GM18861 (cell line): ENCODE results near the gene PLCG1.

Source experiments
- ATAC-seq: cut with Tn5 transposase; IDR thresholded peaks from one replicate; pipeline ENCODE4 v1.9.1; 2021; ENCODE audit not compliant: unreplicated experiment

PLCG1 gene

DNA sequence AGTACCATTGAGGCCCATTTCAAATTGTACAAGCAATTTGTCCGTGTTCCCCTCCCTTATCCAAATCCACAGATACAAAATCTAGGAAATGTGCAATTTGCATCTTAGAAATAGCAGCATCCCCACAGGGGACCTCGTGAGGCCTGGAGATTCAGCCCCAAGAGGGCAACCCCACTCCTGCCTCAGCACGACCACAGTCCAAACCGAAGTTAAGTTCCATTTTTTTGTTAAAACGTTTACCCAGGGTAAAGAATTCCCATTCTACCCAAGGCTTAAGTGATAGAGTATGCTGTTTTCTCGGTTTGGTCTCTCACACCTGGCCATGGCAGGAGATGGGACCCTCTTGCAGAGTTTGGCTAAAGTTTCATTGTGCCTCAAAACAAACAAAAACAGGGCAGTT lies 41.2 kb downstream of the PLCG1 start:
- ATAC-seq, result no peak

DNA sequence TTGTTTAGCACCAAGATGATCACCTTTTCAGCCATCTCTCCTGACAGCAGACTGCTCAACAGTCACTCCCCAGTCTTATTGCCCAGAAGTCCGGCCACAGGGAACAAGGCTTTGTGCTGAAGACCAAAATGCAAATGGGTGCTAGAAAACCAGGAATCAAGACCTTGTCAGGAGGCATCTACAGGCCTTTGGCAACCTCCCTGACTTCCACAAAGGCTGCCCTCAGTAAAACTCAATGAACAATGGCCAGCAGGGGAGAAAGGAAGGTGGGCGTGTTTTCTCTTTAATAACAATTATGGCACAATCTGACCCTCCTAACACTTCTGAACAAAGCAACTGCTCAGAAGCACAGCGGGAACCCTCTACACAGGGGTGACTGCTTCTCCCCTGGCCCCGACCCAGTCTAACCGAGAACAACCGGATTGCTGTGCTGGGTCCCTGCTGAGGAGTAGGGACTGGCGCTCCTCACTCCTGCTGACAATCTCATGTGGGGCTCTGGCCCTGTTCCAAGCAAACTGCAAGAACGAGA lies 41.6 kb downstream of the PLCG1 start:
- ATAC-seq, result no peak

DNA sequence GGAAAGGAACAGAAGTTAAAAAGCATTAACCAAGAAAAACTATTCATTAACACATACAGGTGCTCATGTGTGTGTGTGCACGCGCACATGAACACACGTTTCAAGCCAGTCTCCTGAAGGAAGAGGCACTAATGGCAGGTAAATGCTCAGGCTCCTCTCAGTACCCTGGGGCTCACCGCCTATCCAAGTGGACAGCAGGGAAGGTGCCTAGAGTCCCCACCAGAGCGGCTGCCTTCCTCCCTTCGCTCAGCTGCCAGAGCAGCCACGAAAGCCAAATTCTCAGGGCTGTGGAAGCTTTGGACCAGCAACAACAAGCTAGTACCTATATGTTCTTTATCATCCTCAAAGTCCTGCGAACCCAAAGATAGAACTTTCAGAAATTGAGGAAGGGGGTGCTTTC lies 42.6 kb downstream of the PLCG1 start:
- no peak for ATAC-seq

DNA sequence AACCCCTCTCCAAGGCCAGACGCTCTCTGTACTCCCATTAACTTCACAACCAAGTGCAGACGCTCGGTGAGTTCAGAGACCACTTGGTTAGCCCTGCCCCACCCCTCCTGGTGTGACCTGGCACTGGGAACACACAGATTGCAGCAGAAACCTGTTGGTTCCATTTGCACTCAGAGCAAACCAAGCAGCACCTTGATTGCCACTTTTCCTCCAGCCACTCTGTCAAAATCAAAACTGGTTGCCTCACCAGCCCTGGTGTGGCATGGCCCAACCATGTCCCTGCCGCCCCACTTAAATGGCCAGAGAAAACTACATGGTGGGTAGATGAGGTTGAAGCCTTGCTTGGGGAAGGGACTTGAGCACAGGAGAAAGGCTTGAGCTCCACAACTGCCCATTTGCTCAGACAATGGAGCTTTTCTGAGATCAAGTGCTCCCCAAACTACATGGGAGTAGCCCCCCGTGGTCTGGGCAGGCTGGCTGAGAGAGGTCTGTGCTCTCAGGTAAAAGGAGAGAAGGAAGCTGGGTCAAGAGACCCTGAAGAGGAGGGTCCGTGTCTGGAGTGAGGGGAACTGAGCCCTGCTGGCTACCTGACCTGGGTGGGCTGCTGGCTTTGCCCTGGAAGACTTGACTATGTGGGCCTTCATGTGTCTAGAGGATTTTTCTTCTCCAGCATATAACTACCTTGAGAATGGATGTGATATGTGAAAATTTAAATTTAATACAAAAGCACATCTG lies 43.4 kb downstream of the PLCG1 start:
- no peak for ATAC-seq

DNA sequence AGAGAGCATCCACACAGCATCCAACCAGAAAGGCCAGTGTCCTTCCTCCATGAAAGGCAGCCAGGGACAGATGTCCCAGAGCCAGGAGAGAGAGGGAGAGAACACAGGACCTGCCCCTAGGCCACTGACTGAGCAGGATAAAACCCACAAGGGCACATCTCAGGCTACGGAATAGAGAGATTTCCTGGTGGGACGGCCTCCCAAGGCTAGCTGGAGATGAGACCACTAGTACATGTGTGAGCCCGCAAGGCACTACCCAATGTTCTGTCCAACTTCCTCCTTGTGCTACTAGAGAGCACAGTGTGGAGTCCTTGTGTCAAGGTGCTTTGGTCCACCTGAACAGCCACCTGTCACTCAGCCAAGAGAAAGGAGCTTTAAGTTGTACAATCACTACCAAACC lies 44.2 kb downstream of the PLCG1 start:
- no peak for ATAC-seq

DNA sequence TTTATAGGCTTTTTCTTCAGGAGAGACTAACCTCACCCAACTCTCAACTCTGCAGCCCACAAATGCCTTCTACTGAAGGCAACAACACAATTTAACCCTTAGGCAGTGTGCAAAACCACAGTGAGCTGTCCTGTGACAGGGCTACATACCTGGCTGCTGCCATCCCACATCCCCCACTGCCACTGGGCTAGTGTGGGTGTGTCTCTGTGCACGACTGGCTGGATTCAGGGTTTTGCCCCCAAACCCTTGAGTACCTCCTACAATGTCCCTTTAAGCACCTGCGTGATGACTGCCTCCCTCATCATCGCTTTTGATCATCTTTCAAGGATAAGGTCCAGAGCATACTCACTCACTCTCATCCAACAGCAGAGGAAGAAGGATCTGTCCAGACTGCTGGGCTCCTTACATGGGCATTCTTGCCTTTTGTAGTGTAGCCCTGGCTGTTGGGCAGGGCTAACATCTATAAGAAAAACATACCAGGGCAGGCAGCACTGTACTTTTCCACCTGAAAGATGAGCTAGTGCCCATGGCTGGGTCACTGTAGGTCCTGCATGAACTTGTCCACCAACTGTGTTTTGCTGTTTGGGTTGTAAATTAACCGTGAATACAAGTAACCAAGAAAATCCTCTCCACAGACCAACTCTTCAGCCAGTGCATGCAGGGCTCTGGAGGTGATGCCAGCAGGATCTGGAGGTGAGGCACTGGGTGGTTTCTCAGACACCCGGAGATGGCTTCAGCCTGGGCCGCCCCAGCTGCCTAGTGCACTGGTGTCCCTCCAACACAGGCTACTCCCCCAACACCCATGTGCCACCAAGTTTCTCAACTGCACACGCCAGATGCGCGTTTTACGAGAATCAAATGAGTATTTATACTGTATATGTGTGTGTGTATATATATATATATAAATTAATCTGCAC lies 45.2 kb downstream of the PLCG1 start:
- ATAC-seq, result no peak

DNA sequence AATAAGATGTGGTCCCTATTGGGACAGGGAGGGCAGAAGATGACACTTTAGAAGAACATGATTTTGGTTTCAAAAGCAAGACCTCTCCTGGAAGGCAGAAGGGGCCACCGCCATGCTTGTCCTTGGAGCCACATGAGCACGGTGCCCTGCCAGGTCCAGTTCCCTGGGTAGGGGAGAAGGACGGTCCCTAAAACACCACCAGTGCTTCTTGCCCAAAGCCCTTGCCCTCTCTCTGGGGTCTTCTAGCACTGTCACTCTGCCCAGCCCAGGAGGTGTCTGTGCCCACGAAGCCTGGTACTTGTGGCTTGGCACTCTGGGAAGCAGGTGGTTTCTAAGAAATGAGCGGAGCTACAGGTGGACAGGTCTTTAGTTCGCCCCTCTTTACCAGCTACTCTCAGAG lies 46.0 kb downstream of the PLCG1 start:
- no peak for ATAC-seq

DNA sequence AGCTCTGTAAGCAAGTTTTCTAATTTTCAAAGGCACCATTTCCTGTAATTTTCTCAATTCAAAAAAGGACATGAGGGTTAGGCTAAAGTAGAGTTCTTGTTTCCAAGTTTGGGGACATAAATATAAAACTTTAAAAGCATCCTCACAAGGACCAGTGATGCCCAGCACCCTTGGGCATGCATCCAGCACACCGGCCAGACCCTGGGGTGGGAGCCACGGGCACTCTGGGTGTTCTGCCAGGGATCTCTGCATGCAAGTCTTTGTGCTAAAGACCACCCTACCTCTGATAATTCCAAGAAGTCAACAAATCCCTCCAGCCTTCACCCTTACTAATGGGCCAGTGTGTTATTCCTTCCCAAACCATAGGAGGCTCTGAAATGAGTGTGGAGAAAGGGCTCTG lies 46.5 kb downstream of the PLCG1 start:
- ATAC-seq, result no peak

DNA sequence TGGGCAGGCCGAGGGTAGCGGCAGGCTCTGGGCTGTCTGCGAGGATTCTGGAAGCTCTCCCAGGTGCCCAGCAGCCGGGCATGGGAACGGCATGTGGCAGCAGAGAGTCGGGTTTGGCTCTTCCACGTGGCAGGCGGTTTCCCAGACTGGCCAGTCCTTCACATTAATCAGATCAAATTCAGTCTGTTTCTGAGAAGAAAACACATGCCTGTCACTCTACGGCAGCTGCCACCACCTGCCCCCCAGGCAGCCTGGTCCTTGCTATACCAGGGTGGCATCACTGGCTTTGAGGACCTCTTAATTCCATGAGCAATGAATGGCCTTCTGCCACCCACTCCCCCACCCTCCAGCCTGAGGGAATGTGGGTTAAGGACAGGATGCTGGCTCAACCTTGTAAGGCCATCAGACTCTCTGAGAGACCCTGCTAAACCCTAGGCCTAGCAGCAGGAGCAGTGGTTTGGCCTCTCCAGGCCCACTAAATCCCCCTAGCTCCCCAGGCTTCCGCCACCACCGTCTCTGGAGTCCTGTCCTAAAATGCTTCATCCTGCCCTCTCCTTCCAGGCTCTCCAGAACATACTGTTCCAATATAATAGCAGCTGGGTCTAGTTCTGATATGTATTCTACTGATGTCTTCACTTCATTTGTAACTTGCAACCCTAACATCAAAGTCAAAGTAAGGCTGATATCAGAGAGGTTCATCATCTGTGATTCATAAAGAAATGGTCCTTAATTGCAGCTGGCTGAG lies 47.8 kb downstream of the PLCG1 start:
- ATAC-seq, result no peak

DNA sequence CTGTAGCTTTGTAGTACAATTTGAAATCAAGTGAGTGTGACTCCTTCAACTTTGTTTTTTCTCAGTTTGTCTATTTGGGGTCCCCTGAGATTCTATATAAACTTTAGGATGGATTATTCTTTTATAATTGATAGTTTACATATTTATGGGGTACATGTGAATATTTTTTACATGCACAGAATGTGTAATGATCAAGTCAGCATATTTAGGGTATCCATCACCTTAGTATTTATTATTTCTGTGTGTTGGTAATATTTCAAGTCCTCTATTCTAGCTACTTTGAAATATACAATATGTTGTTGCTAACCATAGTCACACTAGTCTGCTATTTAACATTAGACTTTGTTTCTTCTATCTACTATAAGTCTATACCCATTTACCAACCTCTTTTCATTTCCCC lies 50.3 kb downstream of the PLCG1 start:
- ATAC-seq, result no peak

DNA sequence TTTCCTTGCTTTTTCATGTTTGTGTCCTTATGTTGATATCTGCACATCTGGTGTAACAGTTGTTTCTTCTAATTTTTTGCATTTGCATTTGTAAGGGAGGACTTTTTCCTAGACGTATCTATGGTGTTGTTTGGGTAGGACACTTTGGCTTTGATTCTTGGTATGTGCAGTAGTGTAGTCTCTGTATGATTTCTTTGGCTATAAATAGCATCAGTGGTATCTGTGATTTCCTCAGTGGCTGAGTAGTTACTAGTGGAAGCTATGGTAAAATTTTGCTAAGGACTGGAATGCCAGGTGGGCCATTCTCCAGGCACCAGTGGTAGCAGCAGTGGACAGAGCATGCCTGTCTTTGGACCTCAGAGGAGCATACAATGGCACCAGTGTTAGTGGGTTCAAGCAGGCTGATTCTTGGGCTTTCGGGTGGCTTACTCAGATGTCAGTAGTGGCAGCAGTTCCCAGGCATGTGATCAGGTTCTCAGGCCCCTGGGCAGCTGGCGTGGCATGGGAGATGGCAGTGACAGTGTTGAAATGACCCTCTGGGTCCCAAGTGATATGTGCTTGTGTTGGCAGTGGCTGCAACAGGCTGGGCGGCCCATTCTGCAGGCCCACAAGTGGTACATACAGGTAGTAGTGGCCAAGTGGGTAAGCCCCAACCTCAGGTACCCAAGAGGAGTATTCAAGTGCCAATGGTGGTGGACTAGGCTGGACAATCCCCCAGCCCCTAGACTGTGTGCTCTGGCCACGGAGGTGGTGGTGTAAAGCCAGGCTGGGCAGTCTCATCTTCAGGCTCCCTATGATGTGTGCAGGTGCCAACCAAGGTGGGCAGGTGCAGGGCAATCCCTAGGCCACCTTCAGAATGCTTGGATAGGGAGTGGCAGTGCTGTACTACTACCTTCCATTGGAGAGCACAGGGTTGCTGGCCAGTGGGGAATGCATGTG lies 54.5 kb downstream of the PLCG1 start:
- no peak for ATAC-seq

DNA sequence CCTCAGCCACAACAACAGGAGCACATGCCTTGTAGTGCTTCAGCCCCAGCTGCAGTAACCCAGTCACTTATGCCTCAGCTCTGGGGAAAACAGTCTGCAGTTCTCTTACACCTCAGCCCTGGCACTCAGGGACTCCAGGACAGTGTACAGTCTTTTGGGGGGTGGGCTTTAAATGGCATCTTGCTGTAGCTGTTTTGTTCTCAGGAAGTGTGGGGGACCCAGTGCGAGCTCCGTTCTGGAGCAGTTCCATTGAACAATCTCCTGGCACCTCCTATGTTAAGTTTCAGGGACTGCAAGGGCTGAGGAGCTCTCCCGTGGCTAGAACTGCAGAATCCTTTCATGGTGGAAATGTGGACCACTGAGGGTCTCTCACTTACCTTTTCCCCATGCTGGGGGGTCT lies 55.2 kb downstream of the PLCG1 start:
- no peak for ATAC-seq

DNA sequence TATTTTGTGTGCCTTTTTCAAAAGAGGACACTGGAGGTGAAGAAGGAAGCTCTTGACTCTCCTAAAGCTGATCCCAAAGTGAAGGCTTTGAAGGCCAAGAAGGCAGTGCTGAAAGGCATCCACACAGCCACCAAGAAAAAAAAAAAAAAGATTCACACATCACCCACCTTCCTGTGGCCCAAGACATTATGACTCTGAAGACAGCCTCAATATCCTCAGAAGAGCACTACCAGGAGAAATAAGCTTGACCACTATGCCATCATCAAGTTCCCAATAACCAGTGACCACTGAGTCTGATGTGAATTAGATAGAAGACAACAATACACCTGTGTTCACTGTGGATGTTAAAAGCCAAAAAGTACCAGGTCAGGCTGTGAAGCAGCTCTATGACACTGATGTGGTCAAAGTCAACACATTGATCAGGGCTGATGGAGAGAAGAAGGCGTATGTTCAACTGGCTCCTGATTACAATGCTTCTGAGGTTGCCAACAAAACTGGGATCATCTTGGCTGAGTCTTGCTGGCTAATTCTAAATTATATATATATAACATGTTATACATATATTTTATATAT lies 59.4 kb downstream of the PLCG1 start:
- ATAC-seq, result no peak

DNA sequence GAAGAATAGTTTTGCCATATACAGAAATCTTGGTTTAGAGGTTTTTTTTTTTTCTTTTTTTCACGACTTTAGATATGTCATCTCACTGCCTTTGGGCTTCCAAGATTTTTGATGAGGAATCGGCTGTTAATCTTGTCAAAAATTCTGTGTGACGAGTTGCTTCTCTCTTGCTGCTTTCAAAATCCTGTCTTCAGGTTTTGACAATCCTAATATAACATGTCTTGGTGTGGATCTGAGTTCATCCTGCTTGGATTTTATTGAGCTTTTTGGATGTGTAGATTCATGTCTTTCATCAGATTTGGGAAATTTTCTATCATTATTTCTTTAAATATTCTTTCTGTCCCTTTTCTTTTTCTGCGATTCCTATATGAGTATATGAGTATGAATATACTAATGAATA lies 61.1 kb downstream of the PLCG1 start:
- ATAC-seq, result no peak

DNA sequence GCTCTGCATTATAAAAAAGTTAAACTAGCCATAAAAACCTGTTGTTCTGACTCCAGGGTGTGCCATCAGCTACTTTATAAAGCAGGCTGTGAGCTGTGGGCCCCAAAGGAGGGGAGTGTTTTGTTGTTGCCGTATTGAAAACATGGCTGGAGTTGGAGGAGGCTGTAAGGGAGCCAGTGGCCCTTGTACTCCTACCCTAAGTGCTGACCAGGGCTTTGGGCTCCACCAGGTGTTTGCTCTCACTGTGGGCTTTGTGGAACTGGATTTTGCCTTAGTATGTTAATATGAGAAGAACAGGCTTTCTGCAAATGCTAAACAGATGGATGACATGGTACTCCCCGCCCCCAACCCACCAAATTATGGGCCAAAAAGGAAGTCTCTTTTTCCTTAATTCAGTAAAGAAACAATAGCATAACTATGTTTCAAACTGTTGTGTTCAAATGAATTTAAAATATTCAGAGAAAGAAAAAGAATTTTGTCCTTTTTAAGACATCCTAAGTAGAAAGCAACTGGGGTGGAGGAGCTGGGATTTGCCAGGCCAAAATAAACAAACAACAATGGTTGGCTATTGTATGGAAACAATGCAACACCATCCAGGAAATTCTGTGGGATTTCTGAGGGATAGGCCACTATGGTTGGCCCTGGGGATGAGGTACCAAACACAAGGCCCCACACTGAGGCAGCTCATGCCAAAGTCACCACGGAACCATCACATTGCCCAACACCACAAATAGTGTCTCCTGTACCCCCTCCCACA lies 63.3 kb downstream of the PLCG1 start:
- ATAC-seq, result no peak

DNA sequence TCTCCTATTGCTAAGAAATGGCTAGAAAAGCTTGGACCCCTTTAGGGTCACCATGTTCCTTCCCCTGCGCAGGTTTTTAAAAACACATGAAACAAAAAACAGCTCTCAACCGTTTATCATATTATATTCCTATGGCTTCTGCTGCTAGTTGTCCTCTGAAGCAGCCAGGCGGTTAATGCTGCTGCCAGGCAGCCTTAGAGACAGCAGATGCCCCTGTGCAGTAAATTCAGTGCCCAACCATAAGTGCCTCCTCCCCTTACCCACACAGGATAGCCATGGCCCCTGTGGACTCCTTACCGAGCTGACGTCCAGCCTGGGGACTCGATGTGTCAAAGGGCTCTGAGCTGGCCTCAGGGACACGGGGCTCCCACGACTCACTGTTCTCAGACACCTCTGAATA lies 64.4 kb downstream of the PLCG1 start:
- no peak for ATAC-seq

DNA sequence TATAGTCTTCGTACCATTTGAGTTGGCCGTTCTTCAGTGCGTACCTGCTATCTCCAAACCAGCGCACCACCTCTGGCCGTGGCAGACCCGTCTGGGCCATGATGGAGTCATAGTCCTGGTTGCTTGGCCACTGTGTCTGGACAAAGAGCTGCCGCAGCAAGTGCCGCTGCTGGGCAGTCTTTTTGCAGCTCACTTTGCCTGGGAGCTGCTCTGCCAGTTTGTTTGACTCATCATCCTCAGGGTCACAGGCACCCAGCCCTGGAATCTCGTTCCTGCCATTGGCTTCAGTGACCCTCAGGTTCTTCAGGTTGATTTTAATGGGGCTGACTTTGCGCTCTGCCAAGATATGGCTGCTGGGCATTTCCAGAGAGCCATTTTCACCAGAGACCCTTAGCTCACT lies 65.1 kb downstream of the PLCG1 start:
- no peak for ATAC-seq

DNA sequence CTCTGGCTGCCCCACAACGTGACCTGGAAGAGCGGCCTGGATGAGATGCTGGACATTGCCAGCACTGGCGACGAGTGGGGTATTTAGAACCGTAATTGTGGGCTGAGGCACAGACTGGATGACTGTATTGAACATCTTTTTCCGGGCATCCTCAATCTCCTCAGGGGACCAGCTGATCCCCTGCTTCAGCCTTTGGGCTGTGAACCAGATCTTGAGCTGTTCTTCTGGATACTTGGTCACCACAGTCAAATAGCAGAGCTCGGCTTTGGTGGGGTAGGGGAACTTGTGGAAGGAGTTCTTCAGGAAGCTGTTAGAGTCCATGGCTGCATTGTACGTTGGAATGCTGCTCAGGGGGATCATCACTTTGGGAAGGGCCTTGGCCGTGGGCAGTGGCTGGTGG lies 66.3 kb downstream of the PLCG1 start:
- ATAC-seq, result no peak
